Hepatocyte (in vitro differentiated cells): ENCODE measurements around the gene PLEKHA5. TPM values are rescaled to one million over a fixed set of nuclear protein-coding genes. Genes with fewer than 3 reads are reported as not detected.

Experiments
- DNase-seq: peaks from one replicate; pipeline ENCODE4 v3.0.0-alpha.2; 2016; ENCODE audit warnings: low spot score
- H2AFZ ChIP-seq: fragments of 200-600 bp; sonication (generic); 2 replicates; pipeline ENCODE4 v1.6.0; 2016; ENCODE audit warnings: antibody characterized with exemption, mild to moderate bottlenecking
- H3K27ac ChIP-seq: fragments of 200-600 bp; sonication (generic); 2 replicates; pipeline ENCODE4 v1.5.1; 2016; ENCODE audit warnings: mild to moderate bottlenecking
- H3K27me3 ChIP-seq: fragments of 200-600 bp; sonication (generic); 2 replicates; pipeline ENCODE4 v1.6.1; 2016
- H3K36me3 ChIP-seq: fragments of 200-600 bp; sonication (generic); replicated peaks from 2 replicates; pipeline ENCODE4 v1.5.1; 2016; ENCODE audit warnings: low read depth; ENCODE audit not compliant: insufficient read depth
- H3K4me1 ChIP-seq: fragments of 200-600 bp; sonication (generic); 2 replicates; pipeline ENCODE4 v1.5.1; 2016; ENCODE audit warnings: mild to moderate bottlenecking, moderate library complexity; ENCODE audit not compliant: insufficient read depth
- H3K4me2 ChIP-seq: fragments of 200-600 bp; sonication (generic); 2 replicates; pipeline ENCODE4 v1.6.0; 2016
- H3K4me3 ChIP-seq: fragments of 200-600 bp; sonication (generic); 2 replicates; pipeline ENCODE4 v1.5.1; 2016; ENCODE audit warnings: mild to moderate bottlenecking
- H3K79me2 ChIP-seq: fragments of 200-600 bp; sonication (generic); 2 replicates; pipeline ENCODE4 v1.6.0; 2017; ENCODE audit warnings: mild to moderate bottlenecking
- H3K9me2 ChIP-seq: fragments of 200-600 bp; sonication (generic); replicated peaks from 2 replicates; pipeline ENCODE4 v1.6.0; 2017; ENCODE audit warnings: mild to moderate bottlenecking; ENCODE audit not compliant: insufficient read depth
- H3K9me3 ChIP-seq: fragments of 200-600 bp; sonication (generic); 2 replicates; pipeline ENCODE4 v1.5.1; 2016; ENCODE audit warnings: low read depth, mild to moderate bottlenecking
- H4K20me1 ChIP-seq: fragments of 200-600 bp; sonication (generic); 2 replicates; pipeline ENCODE4 v1.6.0; 2016; ENCODE audit warnings: mild to moderate bottlenecking; ENCODE audit not compliant: insufficient read depth, poor library complexity, severe bottlenecking
- CTCF ChIP-seq: fragments of 200-600 bp; sonication (generic); IDR thresholded peaks from 2 replicates; pipeline ENCODE4 v1.5.1; 2016; ENCODE audit warnings: antibody characterized with exemption, mild to moderate bottlenecking; ENCODE audit not compliant: poor library complexity
- EZH2 ChIP-seq: fragments of 200-600 bp; sonication (generic); IDR thresholded peaks from 2 replicates; pipeline ENCODE4 v1.6.1; 2016; ENCODE audit warnings: antibody characterized with exemption, mild to moderate bottlenecking, borderline replicate concordance
- EZH2phosphoT487 ChIP-seq: fragments of 200-600 bp; sonication (generic); IDR thresholded peaks from one replicate; pipeline ENCODE4 v1.6.1; 2018; ENCODE audit warnings: antibody characterized with exemption, mild to moderate bottlenecking, low read depth, moderate library complexity; ENCODE audit not compliant: unreplicated experiment, severe bottlenecking
- WGBS: methylation state at CpG from one replicate; pipeline ENCODE4 v1.1.6; 2016; ENCODE audit warnings: low lambda C conversion rate; ENCODE audit errors: missing lambda C conversion rate; 5-methylcytosine and 5-hydroxymethylcytosine counted together
- polyA plus RNA-seq: library from polyadenylated mRNA; unstranded; fragments of >200 nt; fragmentation: Nextera tagmentation; extraction: Ambion mirVana; gene quantifications from 2 replicates; pipeline ENCODE4 v1.2.1, GENCODE V29; 2016
- total RNA-seq: library from RNA; depleted of rRNA; stranded (reverse); fragments of >200 nt; gene quantifications from 2 replicates; pipeline ENCODE4 v1.2.3, GENCODE V29; 2014

The PLEKHA5 gene
- total and polyA plus RNA-seq, 2 experiments from 2014 or later: 32.2 to 39.6 TPM

DNA sequence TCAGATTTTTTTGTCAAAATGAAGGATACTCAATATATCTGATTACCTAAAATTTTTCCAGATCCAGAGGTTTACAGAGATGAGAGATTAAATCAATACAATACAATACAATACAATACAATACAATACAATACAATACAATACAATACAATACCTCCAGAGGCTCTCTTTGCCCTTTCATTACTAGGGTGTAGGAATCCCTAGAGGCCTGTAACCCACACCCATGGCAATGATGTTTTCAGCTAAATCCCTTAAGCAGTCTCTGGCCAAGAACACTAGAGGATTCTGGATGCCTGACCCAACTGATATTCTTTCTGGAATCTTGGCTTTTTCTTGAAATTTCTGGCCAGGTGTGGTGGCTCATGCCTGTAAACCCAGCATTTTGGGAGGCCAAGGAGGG lies 286.0 kb downstream of the PLEKHA5 start:
- no peaks in the 10 kb centered on the region for H3K36me3 ChIP-seq
- no peaks in the 10 kb centered on the region for H4K20me1 ChIP-seq
- TF ChIP-seq EZH2phosphoT487 (no peak), EZH2 (no peak), CTCF (no peak)
- H3K4me2 ChIP-seq: no peak overlapping the region
- peaks cover 8% of the 10 kb centered on the region for H3K4me1 ChIP-seq
- no peak for DNase-seq
- no peaks in the 10 kb centered on the region for H3K9me2 ChIP-seq
- no peak overlapping the region for H3K27ac ChIP-seq
- H3K79me2 ChIP-seq: no peaks in the 10 kb centered on the region
- no peaks in the 10 kb centered on the region for H3K9me3 ChIP-seq
- H3K27me3 ChIP-seq: no peaks in the 10 kb centered on the region
- H3K4me3 ChIP-seq: no peak overlapping the region
- no peak overlapping the region for H2AFZ ChIP-seq

GRCh38 chr12:19419086-19419485 lies 289.6 kb downstream of the PLEKHA5 start:
- Histone ChIP-seq H3K4me3 (no peak overlapping the region), H3K9me3 (no peaks in the 10 kb centered on the region), H4K20me1 (no peaks in the 10 kb centered on the region), H3K27me3 (no peaks in the 10 kb centered on the region), H3K36me3 (no peaks in the 10 kb centered on the region), H3K4me2 (no peak overlapping the region), H3K79me2 (no peaks in the 10 kb centered on the region), H2AFZ (no peak overlapping the region), H3K9me2 (no peaks in the 10 kb centered on the region), H3K27ac (no peak overlapping the region), H3K4me1 (no peaks in the 10 kb centered on the region)
- 97% methylated on average over 14 of the region's 14 CpGs for WGBS
- no peak for DNase-seq
- no peak for TF ChIP-seq EZH2

DNA sequence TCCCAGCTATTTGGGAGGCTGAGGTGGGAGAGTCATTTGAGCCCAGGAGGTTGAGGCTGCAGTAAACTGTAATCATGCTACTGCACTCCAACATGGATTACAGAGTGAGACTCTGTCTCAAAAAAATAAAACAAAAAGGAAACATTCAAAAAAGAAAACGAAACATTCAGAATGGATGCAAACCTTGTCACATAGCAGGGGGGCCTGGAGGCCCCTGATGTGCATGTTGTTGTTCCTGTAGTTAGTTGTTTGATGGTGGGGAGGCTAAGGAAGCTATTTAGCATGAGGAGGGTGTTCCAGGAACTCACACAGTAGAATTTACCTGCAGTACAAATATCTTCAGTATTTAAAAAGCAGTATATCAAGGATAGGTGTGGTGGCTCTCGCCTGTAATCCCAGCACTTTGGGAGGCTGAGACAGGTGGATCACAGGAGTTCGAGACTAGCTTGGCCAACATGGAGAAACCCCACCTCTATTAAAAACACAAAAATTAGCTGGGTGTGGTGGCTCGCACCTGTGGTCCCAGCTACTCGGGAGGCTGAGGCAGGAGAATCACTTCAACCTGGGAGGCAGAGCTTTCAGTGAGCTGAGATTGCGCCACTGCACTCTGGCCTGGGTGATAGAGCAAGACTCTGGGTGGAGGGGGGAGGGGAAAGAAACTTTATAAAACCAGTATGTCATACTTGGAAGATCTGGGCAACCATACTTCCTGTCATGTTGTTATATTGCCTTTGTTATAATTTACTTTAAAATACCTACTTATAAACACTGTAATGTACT lies 292.2 kb downstream of the PLEKHA5 start:
- no peak for TF ChIP-seq EZH2phosphoT487
- no peak for TF ChIP-seq EZH2
- TF ChIP-seq CTCF: no peak
- no peak for DNase-seq
- Histone ChIP-seq H3K4me2 (no peak overlapping the region), H3K27me3 (no peaks in the 10 kb centered on the region), H3K36me3 (no peaks in the 10 kb centered on the region), H3K9me2 (no peaks in the 10 kb centered on the region), H3K4me3 (no peak overlapping the region), H3K4me1 (no peaks in the 10 kb centered on the region), H3K9me3 (no peaks in the 10 kb centered on the region), H4K20me1 (no peaks in the 10 kb centered on the region), H2AFZ (no peak overlapping the region), H3K27ac (no peak overlapping the region), H3K79me2 (no peaks in the 10 kb centered on the region)
- 80% methylated on average over 6 of the region's 6 CpGs for WGBS

- Histone ChIP-seq H3K79me2 (no peaks in the 10 kb centered on the region), H2AFZ (no peak overlapping the region), H3K4me1 (no peaks in the 10 kb centered on the region), H3K36me3 (no peaks in the 10 kb centered on the region), H3K27ac (no peak overlapping the region), H3K4me2 (no peak overlapping the region), H3K4me3 (no peak overlapping the region), H3K9me2 (no peaks in the 10 kb centered on the region), H3K9me3 (no peaks in the 10 kb centered on the region), H4K20me1 (no peaks in the 10 kb centered on the region), H3K27me3 (no peaks in the 10 kb centered on the region)
- 94% methylated on average over 12 of the region's 12 CpGs for WGBS
- DNase-seq: no peak
- TF ChIP-seq EZH2 (no peak), CTCF (no peak)
Observed at GRCh38 chr12:19423166-19423930, 293.8 kb downstream of the PLEKHA5 start.
